ENCODE measurements around the gene ATP6V1E1. TPM values are rescaled to one million over a fixed set of nuclear protein-coding genes. Genes with fewer than 3 reads are reported as not detected.
"Not testable (repeated sequence)": the region's sequence is repeated elsewhere in the genome, so short reads cannot be mapped to it uniquely, and the experiment has no call there.

The ATP6V1E1 gene
- total and polyA plus RNA-seq, 2 donors from 2014 or later, result 138 to 443 TPM

GRCh38 chr22:17648569-17648968 is 20.0 kb upstream of the ATP6V1E1 start:
- Histone ChIP-seq H3K27ac (ENCODE audit: low read depth in 2 of 2, low read length in 2 of 2) (no peak overlapping the region), H3K36me3 (ENCODE audit: control insufficient read depth in 2 of 3, insufficient read depth in 3 of 3, low read length in 3 of 3) (peaks cover 0 to 5% (median 0%) of the 10 kb centered on the region in 3 donors)
- no peak for FAIRE-seq

DNA sequence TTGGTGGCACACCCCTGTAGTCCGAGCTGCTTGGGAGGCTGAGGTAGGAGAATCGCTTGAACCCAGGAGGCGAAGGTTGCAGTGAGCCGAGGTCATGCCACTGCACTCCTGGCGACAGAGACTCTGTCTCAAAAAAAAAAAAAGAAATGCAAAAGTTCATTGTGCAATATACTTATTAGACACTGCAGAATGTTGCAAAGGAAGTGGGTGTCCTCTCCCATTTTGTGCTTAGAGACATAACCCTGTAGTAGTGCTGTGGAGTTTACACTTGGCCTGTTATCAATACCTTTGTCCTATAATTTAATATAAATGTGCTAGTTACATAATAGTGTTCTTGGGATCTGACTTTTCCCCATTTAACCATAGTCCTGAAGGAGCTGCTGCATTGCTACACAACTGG is 19.4 kb upstream of the ATP6V1E1 start:
- TF ChIP-seq CTCF (IDR thresholded peaks at IDR 0.05; ENCODE audit: borderline replicate concordance, extremely low read depth, insufficient read depth), result no peak
- Histone ChIP-seq H3K4me1 (ENCODE audit: control insufficient read depth in 2 of 3, insufficient read depth in 2 of 3, low read depth in 1 of 3, low read length in 3 of 3) (no peaks in the 10 kb centered on the region), H3K4me3 (ENCODE audit: low read length in 3 of 3) (no peak overlapping the region), H3K9me3 (ENCODE audit: control insufficient read depth in 2 of 3, insufficient read depth in 1 of 3, low read length in 3 of 3) (no peaks in the 10 kb centered on the region), H3K27ac (ENCODE audit: low read depth in 2 of 2, low read length in 2 of 2) (no peak overlapping the region), H3K36me3 (ENCODE audit: control insufficient read depth in 2 of 3, insufficient read depth in 3 of 3, low read length in 3 of 3) (peaks cover 0 to 5% (median 0%) of the 10 kb centered on the region in 3 donors), H3K27me3 (ENCODE audit: control insufficient read depth, insufficient read depth, low read length) (no peaks in the 10 kb centered on the region), H3K9ac (ENCODE audit: low read length in 3 of 3) (no peak overlapping the region)
- DNase-seq, result no peak
- no peak for FAIRE-seq
- intact Hi-C loops (cut with DNase I), result no loop called here

More at GRCh38 chr22:17648569-17648968, 20.0 kb upstream of the ATP6V1E1 start:
- no peaks in the 10 kb centered on the region for H3K9me3 ChIP-seq (ENCODE audit: control insufficient read depth in 2 of 3, insufficient read depth in 1 of 3, low read length in 3 of 3)
- no peak overlapping the region for H3K9ac ChIP-seq (ENCODE audit: low read length in 3 of 3)
- DNase-seq, result no peak
- H3K27me3 ChIP-seq (ENCODE audit: control insufficient read depth, insufficient read depth, low read length), result no peaks in the 10 kb centered on the region
- H3K4me1 ChIP-seq (ENCODE audit: control insufficient read depth in 2 of 3, insufficient read depth in 2 of 3, low read depth in 1 of 3, low read length in 3 of 3), result peaks cover 0 to 2% (median 0%) of the 10 kb centered on the region in 3 donors
- H3K4me3 ChIP-seq (ENCODE audit: low read length in 3 of 3), result no peak overlapping the region
- intact Hi-C loops (cut with DNase I), result no loop called here
- TF ChIP-seq CTCF (IDR thresholded peaks at IDR 0.05; ENCODE audit: borderline replicate concordance, extremely low read depth, insufficient read depth), result no peak

- Histone ChIP-seq H3K4me3 (ENCODE audit: low read length in 3 of 3) (no peak overlapping the region), H3K36me3 (ENCODE audit: control insufficient read depth in 2 of 3, insufficient read depth in 3 of 3, low read length in 3 of 3) (peaks cover 0 to 5% (median 0%) of the 10 kb centered on the region in 3 donors), H3K4me1 (ENCODE audit: control insufficient read depth in 2 of 3, insufficient read depth in 2 of 3, low read depth in 1 of 3, low read length in 3 of 3) (no peaks in the 10 kb centered on the region), H3K9me3 (ENCODE audit: control insufficient read depth in 2 of 3, insufficient read depth in 1 of 3, low read length in 3 of 3) (no peaks in the 10 kb centered on the region), H3K27me3 (ENCODE audit: control insufficient read depth, insufficient read depth, low read length) (no peaks in the 10 kb centered on the region), H3K27ac (ENCODE audit: low read depth in 2 of 2, low read length in 2 of 2) (no peak overlapping the region), H3K9ac (ENCODE audit: low read length in 3 of 3) (no peak overlapping the region)
- FAIRE-seq (no peak), DNase-seq (no peak)
- intact Hi-C loops (cut with DNase I), result no loop called here
- TF ChIP-seq CTCF (IDR thresholded peaks at IDR 0.05; ENCODE audit: borderline replicate concordance, extremely low read depth, insufficient read depth), result no peak
Observed at GRCh38 chr22:17647452-17647851, 18.9 kb upstream of the ATP6V1E1 start.

GRCh38 chr22:17642357-17642756 is 13.8 kb upstream of the ATP6V1E1 start:
- H3K4me3 ChIP-seq (ENCODE audit: low read length in 3 of 3); DNase-seq; H3K27me3 ChIP-seq (ENCODE audit: control insufficient read depth, insufficient read depth, low read length); H3K9ac ChIP-seq (ENCODE audit: low read length in 3 of 3); intact Hi-C loops (cut with DNase I); FAIRE-seq; H3K9me3 ChIP-seq (ENCODE audit: control insufficient read depth in 2 of 3, insufficient read depth in 1 of 3, low read length in 3 of 3); H3K36me3 ChIP-seq (ENCODE audit: control insufficient read depth in 2 of 3, insufficient read depth in 3 of 3, low read length in 3 of 3); H3K4me1 ChIP-seq (ENCODE audit: control insufficient read depth in 2 of 3, insufficient read depth in 2 of 3, low read depth in 1 of 3, low read length in 3 of 3); H3K27ac ChIP-seq (ENCODE audit: low read depth in 2 of 2, low read length in 2 of 2): not testable (repeated sequence)

Data from kidney (tissue), 14 donors.